Fibroblast of the aortic adventitia (primary cell): ENCODE results near the gene CYP1A2. TPM values are rescaled to one million over a fixed set of nuclear protein-coding genes. Genes with fewer than 3 reads are reported as not detected.
"Not testable (repeated sequence)": the region's sequence is repeated elsewhere in the genome, so short reads cannot be mapped to it uniquely, and the experiment has no call there.

Experiments
- DNase-seq: peaks from one replicate; pipeline ENCODE4 v3.0.0-alpha.2; 2010; ENCODE audit warnings: low read depth
- H3K4me3 ChIP-seq: 2 replicates; pipeline ENCODE4 v1.5.1; 2011; ENCODE audit warnings: low read depth, mild to moderate bottlenecking, control low read depth, low read length, moderate library complexity
- CTCF ChIP-seq: IDR thresholded peaks from 2 replicates; pipeline ENCODE4 v1.5.1; 2011; ENCODE audit warnings: mild to moderate bottlenecking, low read length, control low read depth, inconsistent platforms; ENCODE audit not compliant: insufficient read depth
- total RNA-seq: library from RNA; depleted of rRNA; stranded (reverse); fragments of >200 nt; gene quantifications from 2 replicates; pipeline ENCODE4 v1.2.3, GENCODE V29; 2012; ENCODE audit warnings: low replicate concordance

The CYP1A2 gene
- total RNA-seq, 1 donor, result not detected

GRCh38 chr15:74785194-74786032, 36.8 kb downstream of the CYP1A2 start:
- no peak overlapping the region for H3K4me3 ChIP-seq
- TF ChIP-seq CTCF, result no peak
- DNase-seq, result no peak

- DNase-seq, H3K4me3 ChIP-seq: not testable (repeated sequence)
Observed at GRCh38 chr15:74786081-74786480, 37.4 kb downstream of the CYP1A2 start.

GRCh38 chr15:74786551-74787165, 38.0 kb downstream of the CYP1A2 start:
- no peak for TF ChIP-seq CTCF
- no peak for DNase-seq
- H3K4me3 ChIP-seq, result no peak overlapping the region

- peak; percentile 66 for TF ChIP-seq CTCF
- no peak overlapping the region for H3K4me3 ChIP-seq
- DNase-seq, result peak; percentile 54
Observed at GRCh38 chr15:74787251-74788041, 38.8 kb downstream of the CYP1A2 start.

GRCh38 chr15:74788042-74788682, 39.5 kb downstream of the CYP1A2 start:
- no peak for TF ChIP-seq CTCF
- H3K4me3 ChIP-seq, result no peak overlapping the region
- DNase-seq, result no peak

GRCh38 chr15:74788683-74789151, 40.1 kb downstream of the CYP1A2 start:
- DNase-seq, result no peak
- no peak for TF ChIP-seq CTCF
- no peak overlapping the region for H3K4me3 ChIP-seq

GRCh38 chr15:74789171-74789631, 40.6 kb downstream of the CYP1A2 start:
- no peak for DNase-seq
- no peak overlapping the region for H3K4me3 ChIP-seq
- TF ChIP-seq CTCF, result no peak
